Suprapubic skin (tissue), 4 donors: Measurements from ENCODE around the gene NAPG. TPM values are rescaled to one million over a fixed set of nuclear protein-coding genes. Genes with fewer than 3 reads are reported as not detected.

Source experiments
- DNase-seq, 2 donors: peaks; one replicate each; pipeline ENCODE4 v3.0.0-alpha.2; 2019; ENCODE audit warnings: low spot score in 2 of 2
- H3K27ac ChIP-seq: fragments of 200-600 bp; sonication (generic); one replicate; pipeline ENCODE4 v1.5.1; 2019
- H3K27me3 ChIP-seq: fragments of 200-600 bp; sonication (generic); one replicate; pipeline ENCODE4 v1.5.1; 2019
- H3K36me3 ChIP-seq: fragments of 200-600 bp; sonication (generic); one replicate; pipeline ENCODE4 v1.5.1; 2019
- H3K4me1 ChIP-seq: fragments of 200-600 bp; sonication (generic); one replicate; pipeline ENCODE4 v1.5.1; 2019
- H3K4me3 ChIP-seq: fragments of 200-600 bp; sonication (generic); one replicate; pipeline ENCODE4 v1.5.1; 2019; ENCODE audit warnings: mild to moderate bottlenecking
- H3K9me3 ChIP-seq: fragments of 200-600 bp; sonication (generic); one replicate; pipeline ENCODE4 v1.5.1; 2019
- EP300 ChIP-seq: sonication (generic); formaldehyde crosslinking; IDR thresholded peaks from one replicate; pipeline ENCODE4 v1.6.1; 2017; ENCODE audit warnings: antibody characterized with exemption
- POLR2A ChIP-seq, 2 donors: fragments of 450-650 bp; IDR thresholded peaks; one replicate each; pipeline ENCODE4 v1.6.1; 2017; ENCODE audit warnings: antibody characterized with exemption in 2 of 2, mild to moderate bottlenecking in 2 of 2, moderate library complexity in 2 of 2
- POLR2AphosphoS5 ChIP-seq, 3 donors: sonication (generic); formaldehyde crosslinking; IDR thresholded peaks; one replicate each; pipeline ENCODE4 v1.6.1; 2017; ENCODE audit warnings: antibody characterized with exemption in 3 of 3
- WGBS: methylation state at CpG from one replicate; pipeline ENCODE4 v1.1.5; 2018; 5-methylcytosine and 5-hydroxymethylcytosine counted together
- total RNA-seq, 4 donors: library from RNA; depleted of rRNA; stranded (reverse); fragments of >200 nt; gene quantifications; one replicate each; pipeline ENCODE4 v1.1.0, GENCODE V29; 2016
- TF ChIP-seq, protein P1 (sequence below), 2 donors: fragments of 200-600 bp in 1 of 2; fragments of 450-650 bp in 1 of 2; sonication (generic) in 1 of 2; IDR thresholded peaks; one replicate each; pipeline ENCODE4 v1.5.1; 2016 to 2019; ENCODE audit warnings: antibody characterized with exemption in 2 of 2, mild to moderate bottlenecking in 1 of 2, moderate library complexity in 1 of 2

The NAPG gene
- total RNA-seq, 4 donors from 2014 or later: 28.8 to 40.1 (median 37.5) TPM

DNA sequence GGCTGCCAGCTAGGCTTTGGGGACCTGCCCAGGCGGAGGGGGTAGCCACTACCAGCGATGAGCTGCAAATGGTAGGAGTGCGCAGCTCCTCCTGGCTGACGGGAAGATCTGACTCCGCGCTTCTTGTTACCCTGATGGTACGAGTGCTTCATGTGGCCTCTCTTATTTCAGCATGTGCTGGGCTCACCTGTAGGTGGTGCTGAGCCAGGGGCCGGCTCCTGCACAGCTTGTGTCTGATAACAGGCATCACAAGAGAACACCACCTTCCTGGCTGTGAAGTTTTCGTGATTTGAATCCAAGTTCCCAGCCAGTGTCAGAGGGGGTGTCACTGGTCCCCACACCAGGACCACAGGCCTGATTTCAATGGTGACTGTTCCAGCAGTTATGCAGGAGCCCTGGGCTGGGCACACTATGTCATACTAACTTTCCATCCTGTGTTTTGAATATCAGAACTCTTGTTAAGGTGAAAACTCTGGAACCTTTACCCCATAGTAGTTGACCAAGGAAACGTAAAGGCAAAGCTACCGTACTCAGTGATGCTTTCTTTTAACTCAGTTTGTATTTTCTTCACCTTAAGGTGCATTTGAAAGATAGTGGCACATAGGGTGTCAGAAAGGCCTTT lies 43.4 kb upstream of the NAPG start:
- Histone ChIP-seq H3K27me3 (no peaks in the 10 kb centered on the region), H3K4me1 (peaks cover 18% of the 10 kb centered on the region), H3K4me3 (no peak overlapping the region), H3K27ac (no peak overlapping the region), H3K36me3 (peaks cover 46% of the 10 kb centered on the region), H3K9me3 (no peaks in the 10 kb centered on the region)
- no peak for TF ChIP-seq POLR2AphosphoS5 (IDR thresholded peaks at IDR 0.05)
- TF ChIP-seq, protein P1, sequence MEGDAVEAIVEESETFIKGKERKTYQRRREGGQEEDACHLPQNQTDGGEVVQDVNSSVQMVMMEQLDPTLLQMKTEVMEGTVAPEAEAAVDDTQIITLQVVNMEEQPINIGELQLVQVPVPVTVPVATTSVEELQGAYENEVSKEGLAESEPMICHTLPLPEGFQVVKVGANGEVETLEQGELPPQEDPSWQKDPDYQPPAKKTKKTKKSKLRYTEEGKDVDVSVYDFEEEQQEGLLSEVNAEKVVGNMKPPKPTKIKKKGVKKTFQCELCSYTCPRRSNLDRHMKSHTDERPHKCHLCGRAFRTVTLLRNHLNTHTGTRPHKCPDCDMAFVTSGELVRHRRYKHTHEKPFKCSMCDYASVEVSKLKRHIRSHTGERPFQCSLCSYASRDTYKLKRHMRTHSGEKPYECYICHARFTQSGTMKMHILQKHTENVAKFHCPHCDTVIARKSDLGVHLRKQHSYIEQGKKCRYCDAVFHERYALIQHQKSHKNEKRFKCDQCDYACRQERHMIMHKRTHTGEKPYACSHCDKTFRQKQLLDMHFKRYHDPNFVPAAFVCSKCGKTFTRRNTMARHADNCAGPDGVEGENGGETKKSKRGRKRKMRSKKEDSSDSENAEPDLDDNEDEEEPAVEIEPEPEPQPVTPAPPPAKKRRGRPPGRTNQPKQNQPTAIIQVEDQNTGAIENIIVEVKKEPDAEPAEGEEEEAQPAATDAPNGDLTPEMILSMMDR (IDR thresholded peaks at IDR 0.05): no peak
- no peak for TF ChIP-seq POLR2A (IDR thresholded peaks at IDR 0.05)
- no peak for TF ChIP-seq EP300
- DNase-seq: no peak
- WGBS: 76% methylated on average over 2 of the region's 11 CpGs

DNA sequence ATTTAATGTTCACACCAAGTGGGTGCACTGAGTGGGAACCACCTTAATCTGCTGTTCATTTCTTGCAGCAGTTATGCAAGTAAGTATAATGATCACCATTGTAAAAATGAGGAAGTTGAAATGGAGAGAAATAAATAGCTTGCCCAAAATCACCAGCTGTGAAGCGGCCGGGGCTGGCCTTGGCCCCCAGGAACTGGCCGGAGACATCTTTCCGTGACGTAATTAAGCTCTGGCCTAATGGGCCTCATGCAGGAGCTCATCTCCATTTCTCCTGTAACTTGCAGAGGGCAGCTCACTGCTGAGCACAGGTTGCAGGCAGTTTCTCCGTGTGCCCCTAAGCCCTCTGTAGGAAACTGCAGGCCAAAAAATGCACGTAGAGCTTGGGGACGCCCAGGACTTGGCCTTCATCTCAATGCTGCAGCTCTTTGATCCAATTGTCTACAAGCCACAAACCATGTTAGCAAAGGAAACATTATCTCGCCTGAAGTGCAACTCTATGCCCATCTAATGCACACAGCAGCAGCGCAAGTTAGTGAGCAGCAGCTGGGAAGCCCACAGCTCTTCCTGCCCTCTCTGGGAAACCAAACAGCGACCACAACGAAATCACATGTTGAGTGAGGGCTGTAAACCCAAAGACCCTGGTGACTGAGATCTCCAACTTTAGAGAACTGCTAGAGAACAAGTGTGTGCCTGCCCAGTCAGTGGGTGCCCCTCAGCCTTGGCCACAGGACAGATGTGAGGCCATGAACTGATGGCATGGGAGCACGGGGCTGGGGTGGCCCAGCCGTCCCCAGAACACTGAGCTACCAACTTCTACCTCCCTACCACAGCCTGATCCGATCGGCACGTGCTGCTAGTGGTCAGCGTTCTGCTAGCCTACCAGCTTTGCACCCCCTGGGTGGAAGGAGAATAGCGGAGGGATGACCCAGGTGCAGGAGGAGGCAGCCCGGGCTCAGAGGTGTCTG lies 42.6 kb upstream of the NAPG start:
- 69% methylated on average over 17 of the region's 20 CpGs for WGBS
- Histone ChIP-seq H3K4me1 (peaks cover 19% of the 10 kb centered on the region), H3K4me3 (no peak overlapping the region), H3K27ac (no peak overlapping the region), H3K27me3 (no peaks in the 10 kb centered on the region), H3K36me3 (peaks cover 50% of the 10 kb centered on the region), H3K9me3 (no peaks in the 10 kb centered on the region)
- no peak for DNase-seq
- TF ChIP-seq POLR2A (IDR thresholded peaks at IDR 0.05): no peak
- TF ChIP-seq, protein P1 (IDR thresholded peaks at IDR 0.05): no peak
- no peak for TF ChIP-seq POLR2AphosphoS5 (IDR thresholded peaks at IDR 0.05)
- no peak for TF ChIP-seq EP300

DNA sequence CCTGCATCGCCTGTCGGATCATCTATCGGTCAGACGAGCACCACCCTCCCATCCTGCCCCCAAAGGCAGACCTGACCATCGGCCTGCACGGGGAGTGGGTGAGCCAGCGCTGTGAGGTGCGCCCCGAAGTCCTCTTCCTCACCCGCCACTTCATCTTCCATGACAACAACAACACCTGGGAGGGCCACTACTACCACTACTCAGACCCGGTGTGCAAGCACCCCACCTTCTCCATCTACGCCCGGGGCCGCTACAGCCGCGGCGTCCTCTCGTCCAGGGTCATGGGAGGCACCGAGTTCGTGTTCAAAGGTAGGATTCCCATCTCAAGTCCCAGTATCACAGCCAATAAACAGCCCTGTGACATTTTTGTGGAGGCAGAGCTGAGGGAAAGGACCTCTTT lies 40.4 kb upstream of the NAPG start:
- Histone ChIP-seq H3K4me1 (peaks cover 27% of the 10 kb centered on the region), H3K36me3 (peaks cover 50% of the 10 kb centered on the region), H3K27me3 (no peaks in the 10 kb centered on the region), H3K27ac (no peak overlapping the region), H3K4me3 (no peak overlapping the region), H3K9me3 (no peaks in the 10 kb centered on the region)
- no peak for DNase-seq
- WGBS: 89% methylated on average over 20 of the region's 20 CpGs
- no peak for TF ChIP-seq POLR2AphosphoS5 (IDR thresholded peaks at IDR 0.05)
- TF ChIP-seq POLR2A (IDR thresholded peaks at IDR 0.05): no peak
- TF ChIP-seq, protein P1 (IDR thresholded peaks at IDR 0.05): no peak
- TF ChIP-seq EP300: no peak

DNA sequence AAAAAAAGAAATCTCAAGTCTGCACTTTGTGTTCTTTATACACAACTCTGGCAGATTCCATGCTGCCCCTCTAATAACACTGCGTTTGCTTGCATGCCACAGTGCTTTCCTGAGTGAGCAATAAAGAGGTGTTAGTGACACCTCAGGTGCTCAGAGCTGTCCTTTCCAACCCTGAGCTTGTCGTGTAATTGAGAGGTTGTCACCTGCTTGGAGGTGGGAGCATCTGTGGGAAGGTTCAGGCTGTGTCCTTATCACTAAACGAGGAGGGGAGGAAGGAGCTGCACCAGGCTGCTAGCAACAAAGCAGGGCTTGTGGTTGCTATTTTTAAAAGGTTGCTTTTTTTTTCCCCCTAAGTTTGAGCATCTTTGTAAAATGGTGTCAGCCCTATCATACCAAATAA lies 39.5 kb upstream of the NAPG start:
- H3K36me3 ChIP-seq: peaks cover 50% of the 10 kb centered on the region

More for the DNA sequence above, 39.5 kb upstream of the NAPG start:
- TF ChIP-seq POLR2AphosphoS5 (IDR thresholded peaks at IDR 0.05) (no peak), POLR2A (IDR thresholded peaks at IDR 0.05) (no peak), EP300 (no peak)
- TF ChIP-seq, protein P1 (IDR thresholded peaks at IDR 0.05): no peak
- Histone ChIP-seq H3K27ac (no peak overlapping the region), H3K4me3 (no peak overlapping the region), H3K27me3 (no peaks in the 10 kb centered on the region), H3K9me3 (no peaks in the 10 kb centered on the region), H3K4me1 (peaks cover 27% of the 10 kb centered on the region)
- no peak for DNase-seq
- WGBS: 64% methylated on average over 3 of the region's 3 CpGs
